BLaER1 (cell line): ENCODE measurements around the gene SRD5A2.
"Not testable (repeated sequence)": the region's sequence is repeated elsewhere in the genome, so short reads cannot be mapped to it uniquely, and the experiment has no call there.

Source experiments
- H3K27ac ChIP-seq: shearing (Covaris generic); formaldehyde crosslinking; 2 replicates; pipeline ENCODE4 v1.8.1; 2022
- H3K27me3 ChIP-seq: shearing (Covaris generic); formaldehyde crosslinking; 2 replicates; pipeline ENCODE4 v1.8.1; 2022
- H3K36me3 ChIP-seq: shearing (Covaris generic); formaldehyde crosslinking; 2 replicates; pipeline ENCODE4 v1.8.1; 2022
- H3K4me1 ChIP-seq: shearing (Covaris generic); formaldehyde crosslinking; 2 replicates; pipeline ENCODE4 v1.8.1; 2022
- H3K4me2 ChIP-seq: shearing (Covaris generic); formaldehyde crosslinking; 2 replicates; pipeline ENCODE4 v1.8.1; 2022
- H3K4me3 ChIP-seq: shearing (Covaris generic); formaldehyde crosslinking; 2 replicates; pipeline ENCODE4 v1.8.1; 2022
- H3K9ac ChIP-seq: shearing (Covaris generic); formaldehyde crosslinking; 2 replicates; pipeline ENCODE4 v1.8.1; 2022
- H3K9me3 ChIP-seq: shearing (Covaris generic); formaldehyde crosslinking; 2 replicates; pipeline ENCODE4 v1.8.1; 2022
- H4K20me1 ChIP-seq: shearing (Covaris generic); formaldehyde crosslinking; 2 replicates; pipeline ENCODE4 v1.8.1; 2022
- Cebpa-rat ChIP-seq: shearing (Covaris generic); IDR thresholded peaks from 2 replicates; pipeline ENCODE4 v1.8.1; 2022

Gene SRD5A2

DNA sequence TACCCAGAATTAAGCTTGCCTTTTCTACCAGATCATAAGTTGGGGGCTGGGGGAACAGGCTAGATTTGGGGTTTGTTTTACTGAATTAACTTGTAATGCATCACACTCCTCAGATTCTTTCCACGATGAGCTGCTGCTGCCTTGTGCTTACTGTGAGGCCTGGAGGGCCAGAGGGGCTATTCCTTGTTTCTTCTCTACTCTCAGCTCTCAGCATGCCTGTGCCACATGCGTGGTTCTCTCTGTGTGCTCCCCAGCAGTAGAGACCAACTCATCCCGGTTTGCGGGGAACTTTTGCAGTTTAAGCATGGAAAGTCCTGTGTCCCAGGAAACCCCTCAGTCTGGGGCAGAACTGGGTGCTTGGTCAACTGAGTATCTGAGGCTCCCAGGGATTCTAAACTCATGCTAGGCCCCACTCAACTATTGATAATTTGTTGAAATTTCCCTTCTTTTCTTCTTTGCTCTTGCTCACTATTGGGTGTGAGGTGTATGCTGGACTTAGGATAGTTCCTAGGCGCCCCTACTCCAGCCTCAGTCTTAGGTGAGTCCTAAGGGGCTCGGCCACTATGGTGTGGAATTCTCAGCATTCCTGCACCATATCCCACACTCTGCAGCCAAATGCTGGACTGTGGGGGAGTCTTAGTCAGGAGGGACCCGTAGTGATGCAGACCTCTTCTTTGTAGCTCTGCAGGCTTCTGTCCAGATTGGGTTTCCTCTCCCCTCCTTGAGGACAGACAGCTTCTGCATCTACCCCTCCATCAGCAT is 63.1 kb downstream of the SRD5A2 start:
- no peak overlapping the region for H3K27ac ChIP-seq
- H3K9ac ChIP-seq = no peak overlapping the region
- H3K36me3 ChIP-seq = no peaks in the 10 kb centered on the region
- no peaks in the 10 kb centered on the region for H4K20me1 ChIP-seq
- no peak for TF ChIP-seq Cebpa-rat
- no peak overlapping the region for H3K4me2 ChIP-seq
- no peaks in the 10 kb centered on the region for H3K9me3 ChIP-seq
- no peaks in the 10 kb centered on the region for H3K4me1 ChIP-seq
- no peak overlapping the region for H3K4me3 ChIP-seq
- no peaks in the 10 kb centered on the region for H3K27me3 ChIP-seq

GRCh38 chr2:31515586-31515985 is 65.2 kb downstream of the SRD5A2 start:
- no peaks in the 10 kb centered on the region for H4K20me1 ChIP-seq
- no peaks in the 10 kb centered on the region for H3K4me1 ChIP-seq
- H3K27me3 ChIP-seq = no peaks in the 10 kb centered on the region
- no peak overlapping the region for H3K27ac ChIP-seq
- TF ChIP-seq Cebpa-rat = no peak
- no peak overlapping the region for H3K9ac ChIP-seq
- H3K9me3 ChIP-seq = no peaks in the 10 kb centered on the region
- H3K36me3 ChIP-seq = no peaks in the 10 kb centered on the region
- H3K4me2 ChIP-seq = no peak overlapping the region
- no peak overlapping the region for H3K4me3 ChIP-seq

- Histone ChIP-seq H4K20me1 (no peaks in the 10 kb centered on the region), H3K4me1 (no peaks in the 10 kb centered on the region), H3K9ac (no peak overlapping the region), H3K4me3 (no peak overlapping the region), H3K36me3 (no peaks in the 10 kb centered on the region), H3K27ac (no peak overlapping the region), H3K27me3 (no peaks in the 10 kb centered on the region), H3K4me2 (no peak overlapping the region), H3K9me3 (no peaks in the 10 kb centered on the region)
- no peak for TF ChIP-seq Cebpa-rat
These were observed 67.2 kb downstream of the SRD5A2 start for GRCh38 chr2:31513553-31513952.

GRCh38 chr2:31511376-31511775 is 69.4 kb downstream of the SRD5A2 start:
- Histone ChIP-seq H3K9ac (no peak overlapping the region), H4K20me1 (no peaks in the 10 kb centered on the region), H3K4me3 (no peak overlapping the region), H3K27me3 (no peaks in the 10 kb centered on the region), H3K27ac (no peak overlapping the region), H3K4me2 (no peak overlapping the region), H3K4me1 (no peaks in the 10 kb centered on the region), H3K9me3 (no peaks in the 10 kb centered on the region), H3K36me3 (no peaks in the 10 kb centered on the region)
- TF ChIP-seq Cebpa-rat = no peak

GRCh38 chr2:31505111-31505510 is 75.6 kb downstream of the SRD5A2 start:
- Histone ChIP-seq H3K27me3 (no peaks in the 10 kb centered on the region), H3K9me3 (no peaks in the 10 kb centered on the region), H3K9ac (no peak overlapping the region), H3K4me2 (no peak overlapping the region), H3K4me3 (no peak overlapping the region), H4K20me1 (no peaks in the 10 kb centered on the region), H3K27ac (no peak overlapping the region), H3K36me3 (no peaks in the 10 kb centered on the region), H3K4me1 (no peaks in the 10 kb centered on the region)
- no peak for TF ChIP-seq Cebpa-rat

DNA sequence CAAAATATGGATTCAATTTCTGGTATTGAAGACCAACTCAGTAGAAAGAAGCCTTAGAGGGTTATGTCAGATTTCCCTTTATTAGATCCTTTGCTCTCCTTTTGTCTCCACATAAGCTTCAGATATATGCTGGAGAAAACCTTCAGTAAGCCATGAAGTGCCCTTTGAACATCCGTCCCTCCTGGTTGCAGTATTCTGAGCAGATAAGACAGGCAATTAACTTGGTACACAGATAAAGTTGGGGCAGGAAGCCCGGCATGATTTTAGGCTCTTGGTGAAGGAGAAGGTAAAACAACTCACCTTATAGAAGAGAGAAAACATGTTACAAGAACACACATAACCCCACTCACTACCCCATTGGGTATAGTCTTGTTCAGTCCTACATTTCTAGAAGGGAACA is 76.4 kb downstream of the SRD5A2 start:
- no peak overlapping the region for H3K27ac ChIP-seq
- no peaks in the 10 kb centered on the region for H3K9me3 ChIP-seq
- H4K20me1 ChIP-seq = no peaks in the 10 kb centered on the region
- no peaks in the 10 kb centered on the region for H3K27me3 ChIP-seq
- H3K4me1 ChIP-seq = no peaks in the 10 kb centered on the region
- TF ChIP-seq Cebpa-rat = no peak
- no peak overlapping the region for H3K4me2 ChIP-seq
- H3K4me3 ChIP-seq = no peak overlapping the region
- no peak overlapping the region for H3K9ac ChIP-seq
- no peaks in the 10 kb centered on the region for H3K36me3 ChIP-seq

- not testable (repeated sequence) for H3K27ac ChIP-seq, H3K36me3 ChIP-seq, H3K4me3 ChIP-seq, H3K9ac ChIP-seq, H4K20me1 ChIP-seq, H3K27me3 ChIP-seq, H3K9me3 ChIP-seq, H3K4me2 ChIP-seq, H3K4me1 ChIP-seq
These were observed 84.3 kb downstream of the SRD5A2 start for GRCh38 chr2:31496451-31496874.

DNA sequence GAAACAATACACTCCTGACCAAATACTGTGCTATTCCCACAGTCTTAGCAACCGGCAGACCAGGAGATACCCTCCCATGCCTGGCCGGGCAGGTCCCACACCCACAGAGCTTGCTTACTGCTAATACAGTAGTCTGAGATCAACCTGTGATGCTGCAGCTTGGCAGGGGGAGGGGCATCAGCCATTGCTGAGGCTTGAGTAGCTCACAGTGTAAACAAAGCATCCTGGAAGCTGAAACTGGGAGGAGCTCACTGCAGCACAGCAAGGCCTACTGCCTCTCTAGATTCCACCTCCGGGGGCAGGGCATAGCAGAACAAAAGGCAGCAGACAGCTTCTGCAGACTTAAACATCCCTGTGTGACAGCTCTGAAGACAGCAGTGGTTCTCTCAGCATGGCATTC is 91.4 kb downstream of the SRD5A2 start:
- H3K4me3 ChIP-seq, H4K20me1 ChIP-seq, H3K9ac ChIP-seq, H3K9me3 ChIP-seq, H3K4me1 ChIP-seq, H3K4me2 ChIP-seq, H3K27ac ChIP-seq, H3K27me3 ChIP-seq, H3K36me3 ChIP-seq: not testable (repeated sequence)

DNA sequence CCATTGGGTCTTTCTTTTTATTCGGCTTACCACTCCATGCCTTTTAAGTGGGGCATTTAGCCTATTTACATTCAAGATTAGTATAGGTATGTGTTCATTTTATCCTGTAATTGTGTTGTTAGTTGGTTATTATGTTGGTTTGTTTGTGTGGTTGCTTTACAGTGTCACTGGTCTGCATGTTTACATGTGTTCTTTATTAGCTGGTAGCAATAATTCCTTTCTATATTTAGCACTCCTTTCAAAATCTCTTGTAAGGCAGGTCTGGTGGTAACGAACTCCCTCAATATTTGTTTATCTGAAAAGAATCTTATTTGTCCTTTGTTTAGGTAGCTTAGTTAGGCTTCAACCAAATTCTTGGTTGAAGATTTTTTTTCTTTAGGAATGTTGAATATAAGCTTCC is 97.5 kb downstream of the SRD5A2 start:
- H4K20me1 ChIP-seq = no peaks in the 10 kb centered on the region
- H3K27me3 ChIP-seq = no peaks in the 10 kb centered on the region
- H3K4me3 ChIP-seq = no peak overlapping the region
- H3K9me3 ChIP-seq = no peaks in the 10 kb centered on the region
- no peaks in the 10 kb centered on the region for H3K36me3 ChIP-seq
- H3K4me2 ChIP-seq = no peak overlapping the region
- H3K9ac ChIP-seq = no peak overlapping the region
- no peak for TF ChIP-seq Cebpa-rat
- H3K27ac ChIP-seq = no peak overlapping the region
- H3K4me1 ChIP-seq = no peaks in the 10 kb centered on the region

DNA sequence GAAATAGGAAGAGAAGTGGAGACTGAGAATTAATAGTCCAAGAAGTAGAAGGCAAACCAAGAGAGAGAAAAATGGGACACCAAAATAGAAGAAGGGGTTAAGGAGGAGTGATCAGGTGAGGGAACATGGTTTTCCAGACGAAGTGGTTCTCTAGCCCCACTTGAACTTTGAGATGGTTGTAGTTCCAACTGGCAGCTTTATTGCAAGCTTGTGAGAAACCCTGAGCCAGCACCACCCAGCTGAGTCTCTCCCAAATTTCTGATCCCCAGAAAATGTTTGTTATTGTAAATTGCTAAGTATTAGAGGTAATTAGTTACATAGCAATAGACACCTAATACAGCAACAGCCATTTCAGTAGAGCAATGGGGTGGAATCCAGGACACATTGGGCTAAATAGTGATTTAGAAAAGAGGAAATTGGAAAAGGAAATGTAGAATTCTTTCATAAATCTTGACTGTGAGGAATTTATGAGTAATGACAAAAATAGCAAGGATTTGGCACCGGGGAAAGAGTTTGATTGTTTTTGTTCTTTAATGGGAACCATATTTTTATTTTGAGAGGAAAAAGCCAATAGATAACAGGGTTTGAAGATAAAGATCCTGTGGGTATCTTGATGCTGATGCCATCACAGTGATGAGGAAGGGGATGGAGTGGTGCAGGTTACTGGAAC is 104.1 kb downstream of the SRD5A2 start:
- no peak overlapping the region for H3K27ac ChIP-seq
- no peak overlapping the region for H3K4me2 ChIP-seq

More for the DNA sequence above, 104.1 kb downstream of the SRD5A2 start:
- H3K9ac ChIP-seq = no peak overlapping the region
- H4K20me1 ChIP-seq = no peaks in the 10 kb centered on the region
- no peaks in the 10 kb centered on the region for H3K27me3 ChIP-seq
- no peaks in the 10 kb centered on the region for H3K4me1 ChIP-seq
- TF ChIP-seq Cebpa-rat = no peak
- no peak overlapping the region for H3K4me3 ChIP-seq
- H3K9me3 ChIP-seq = no peaks in the 10 kb centered on the region
- H3K36me3 ChIP-seq = no peaks in the 10 kb centered on the region
